GM12878 (cell line): ENCODE results near the gene HCK. TPM values are rescaled to one million over a fixed set of nuclear protein-coding genes. Genes with fewer than 3 reads are reported as not detected.

Experiments
- ATAC-seq: fragments of 200-7000 bp; cut with Tn5 transposase; 3 replicates; pipeline ENCODE4 v1.9.1; 2020; ENCODE audit warnings: mild to moderate bottlenecking, moderate library complexity
- BruUV-seq: library from RNA; stranded (reverse); fragments of 400-500 nt; replicated peaks from 2 replicates; lab custom pipeline; 2021; lab: Mats Ljungman, UMichigan
- CTCF ChIA-PET: fragments of 300-600 bp; sonication (Branson Sonifier 250); formaldehyde crosslinking; extraction: SDS; loops from one replicate; lab custom pipeline; 2021; ENCODE audit warnings: inconsistent platforms; lab: Yijun Ruan, JAX
- POLR2A ChIA-PET: fragments of 350-600 bp; formaldehyde crosslinking; extraction: SDS; loops from one replicate; lab custom pipeline; 2021; ENCODE audit warnings: inconsistent platforms; lab: Charles Lee
- RAD21 ChIA-PET: fragments of 300-600 bp; sonication (Branson Sonifier 250); formaldehyde crosslinking; loops from one replicate; lab custom pipeline; 2023; ENCODE audit warnings: antibody characterized with exemption; ENCODE audit not compliant: unreplicated experiment; lab: Charles Lee
- SMC1A ChIA-PET: fragments of 300-600 bp; sonication (Branson Sonifier 250); formaldehyde crosslinking; loops from one replicate; lab custom pipeline; 2023; ENCODE audit not compliant: unreplicated experiment, uncharacterized antibody; lab: Charles Lee
- DNase-seq: peaks from one replicate; pipeline ENCODE4 v3.0.0-alpha.2; 2011; ENCODE audit warnings: low read depth, low spot score
- FAIRE-seq: peaks from 3 replicates; lab custom pipeline; 2011; peaks lifted over from hg19 to GRCh38; lab: Jason Lieb, UNC
- H2AFZ ChIP-seq: 2 replicates; pipeline ENCODE4 v1.6.0; 2011; ENCODE audit warnings: low read depth, low read length, control low read depth; ENCODE audit not compliant: control insufficient read depth
- H3K27ac ChIP-seq: 2 replicates; pipeline ENCODE4 v1.5.1; 2011; ENCODE audit warnings: control low read depth; ENCODE audit not compliant: control insufficient read depth, insufficient read depth
- H3K27me3 ChIP-seq, 2 experiments: replicated peaks in 1 of 2; 2 replicates each; pipeline versions ENCODE4 v1.6.0 to v1.6.1; 2011; ENCODE audit warnings: low read length in 1 of 2; ENCODE audit not compliant: control insufficient read depth in 2 of 2, insufficient read depth in 2 of 2
- H3K36me3 ChIP-seq, 2 experiments: 2 replicates each; pipeline ENCODE4 v1.5.1; 2011; ENCODE audit warnings: low read length in 1 of 2; ENCODE audit not compliant: control insufficient read depth in 2 of 2, insufficient read depth in 2 of 2
- H3K4me1 ChIP-seq: 2 replicates; pipeline ENCODE4 v1.6.1; 2011; ENCODE audit warnings: mild to moderate bottlenecking, low read length, moderate library complexity, mixed read lengths; ENCODE audit not compliant: control insufficient read depth, insufficient read depth
- H3K4me2 ChIP-seq: 2 replicates; pipeline ENCODE4 v1.6.0; 2011; ENCODE audit warnings: control low read depth; ENCODE audit not compliant: control insufficient read depth, insufficient read depth
- H3K4me3 ChIP-seq: fragments of 200-600 bp; sonication (generic); 2 replicates; pipeline ENCODE4 v1.5.1; 2016
- H3K79me2 ChIP-seq: 2 replicates; pipeline ENCODE4 v1.6.0; 2011; ENCODE audit warnings: low read length; ENCODE audit not compliant: control insufficient read depth, insufficient read depth
- H3K9ac ChIP-seq: 2 replicates; pipeline ENCODE4 v1.8.0; 2011; ENCODE audit warnings: low read length, control low read depth, mixed read lengths; ENCODE audit not compliant: control insufficient read depth, insufficient read depth
- H3K9me3 ChIP-seq: replicated peaks from 3 replicates; pipeline ENCODE4 v1.5.1; 2011; ENCODE audit warnings: mild to moderate bottlenecking, low read length; ENCODE audit not compliant: control insufficient read depth, insufficient read depth
- H4K20me1 ChIP-seq: 2 replicates; pipeline ENCODE4 v1.6.0; 2011; ENCODE audit not compliant: control insufficient read depth, insufficient read depth
- CREB1 ChIP-seq: IDR thresholded peaks from 2 replicates; pipeline ENCODE4 v1.6.1; 2012; ENCODE audit warnings: low read depth, mild to moderate bottlenecking, inconsistent platforms
- FOXM1 ChIP-seq: IDR thresholded peaks from 2 replicates; pipeline ENCODE4 v1.6.1; 2012; ENCODE audit warnings: low read depth, mild to moderate bottlenecking, inconsistent platforms, low read length, moderate library complexity
- GATAD2B ChIP-seq: fragments of 450-650 bp; conservative IDR thresholded peaks from 2 replicates; pipeline ENCODE4 v1.6.1; 2017; ENCODE audit warnings: low read depth, mild to moderate bottlenecking, moderate library complexity
- MTA2 ChIP-seq: fragments of 450-650 bp; IDR thresholded peaks from 2 replicates; pipeline ENCODE4 v1.6.1; 2016; ENCODE audit warnings: low read depth, mild to moderate bottlenecking, moderate library complexity
- NBN ChIP-seq: fragments of 450-650 bp; IDR thresholded peaks from 2 replicates; pipeline ENCODE4 v1.6.1; 2016
- WGBS: methylation state at CpG from one replicate; pipeline ENCODE4 v1.1.6; 2016; ENCODE audit warnings: low lambda C conversion rate; ENCODE audit not compliant: insufficient replicate concordance, insufficient coverage; ENCODE audit errors: missing lambda C conversion rate; 5-methylcytosine and 5-hydroxymethylcytosine counted together
- in situ Hi-C: fragments of 300-500 bp; cut with MboI; formaldehyde crosslinking; loops from 9 replicates; pipeline ENCODE4 v1.14.3; 2018; ENCODE audit warnings: mixed read lengths
- intact Hi-C: fragments of 100-400 bp; cut with micrococcal nuclease; formaldehyde crosslinking; loops from one replicate; pipeline ENCODE4 v1.14.2; 2022; ENCODE audit not compliant: unreplicated experiment
- polyA plus RNA-seq, 11 experiments: library from polyadenylated mRNA; depleted of rRNA in 4 of 11; unstranded in 6 of 11; stranded (reverse) in 5 of 11; fragments of >200 nt; fragmentation: Nextera tagmentation in 4 of 11; fragmentation: Illumina TruSeq in 1 of 11; extraction: Ambion mirVana in 4 of 11; extraction: Trizol in 1 of 11; gene quantifications; 1 replicate in 1 of 11; 2 replicates in 10 of 11; pipeline versions ENCODE4 v1.2.1 to v1.2.3, GENCODE V29; 2011 to 2016; ENCODE audit warnings: inconsistent platforms in 2 of 11, missing spikeins in 2 of 11, low read depth in 1 of 11
- total RNA-seq, 4 experiments: library from RNA; depleted of rRNA in 3 of 4; stranded (reverse); fragments of >200 nt in 3 of 4; fragmentation: Illumina TruSeq in 1 of 4; extraction: Trizol in 1 of 4; gene quantifications; 2 replicates each; pipeline versions ENCODE4 v1.2.1 to v1.2.3, GENCODE V29; 2013 to 2021
- TF ChIP-seq, protein P1 (sequence below): fragments of 450-650 bp; IDR thresholded peaks from 2 replicates; pipeline ENCODE4 v1.6.1; 2017; ENCODE audit warnings: low read depth, mild to moderate bottlenecking, moderate library complexity

HCK gene
- total and polyA plus RNA-seq, 10 of the 15 experiments (the other 5 are each of a cell fraction or from before 2014, with no cell fraction given), result 1.3 to 30.3 (median 18.5) TPM

DNA sequence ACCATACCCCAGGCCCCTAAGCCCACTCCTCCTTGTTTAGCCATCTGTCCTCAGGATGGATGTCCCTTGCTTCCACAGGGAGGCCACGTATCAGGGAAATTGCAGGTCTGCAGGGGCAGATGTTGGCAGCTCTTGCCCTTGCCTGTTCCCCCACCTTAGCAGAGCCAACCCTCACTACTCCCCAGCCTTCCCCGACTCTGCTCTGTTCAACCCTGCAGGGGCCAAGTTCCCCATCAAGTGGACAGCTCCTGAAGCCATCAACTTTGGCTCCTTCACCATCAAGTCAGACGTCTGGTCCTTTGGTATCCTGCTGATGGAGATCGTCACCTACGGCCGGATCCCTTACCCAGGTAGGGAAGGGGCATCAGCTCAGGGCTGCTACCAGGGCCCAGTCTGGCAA is 46.7 kb downstream of the HCK start:
- no peak for DNase-seq
- ChIA-PET POLR2A (no interaction called here), CTCF (interaction anchor here (1.0 kb wide), 1 partner anchor 9 kb away, joined by 3 read pairs; no protein-coding TSS in a partner anchor), SMC1A (interaction anchor here (0.8 kb wide), 1 partner anchor 64 kb away, joined by 4 read pairs; no protein-coding TSS in a partner anchor), RAD21 (interaction anchor here (0.8 kb wide), 1 partner anchor 30 kb away, joined by 3 read pairs; no protein-coding TSS in a partner anchor)
- Histone ChIP-seq H2AFZ (no peak overlapping the region), H3K27ac (no peak overlapping the region), H4K20me1 (no peaks in the 10 kb centered on the region), H3K79me2 (no peaks in the 10 kb centered on the region), H3K9me3 (no peaks in the 10 kb centered on the region), H3K4me3 (no peak overlapping the region), H3K27me3 (no peaks in the 10 kb centered on the region), H3K36me3 (no peaks in the 10 kb centered on the region), H3K4me1 (no peaks in the 10 kb centered on the region), H3K4me2 (no peak overlapping the region)
- in situ Hi-C loops (loop anchor here (10.0 kb wide), 1 partner anchor 244 kb away; no protein-coding TSS in a partner anchor), intact Hi-C loops (loop anchor here (10.0 kb wide), 1 partner anchor 144 kb away; the partner anchor contains the start of gene PDRG1)
- 67% methylated on average over 6 of the region's 6 CpGs for WGBS
- no peak for ATAC-seq
- no TSS peak for BruUV-seq
- TF ChIP-seq CREB1, result no peak
- TF ChIP-seq GATAD2B, result no peak
- TF ChIP-seq NBN, result no peak
- TF ChIP-seq, protein P1, sequence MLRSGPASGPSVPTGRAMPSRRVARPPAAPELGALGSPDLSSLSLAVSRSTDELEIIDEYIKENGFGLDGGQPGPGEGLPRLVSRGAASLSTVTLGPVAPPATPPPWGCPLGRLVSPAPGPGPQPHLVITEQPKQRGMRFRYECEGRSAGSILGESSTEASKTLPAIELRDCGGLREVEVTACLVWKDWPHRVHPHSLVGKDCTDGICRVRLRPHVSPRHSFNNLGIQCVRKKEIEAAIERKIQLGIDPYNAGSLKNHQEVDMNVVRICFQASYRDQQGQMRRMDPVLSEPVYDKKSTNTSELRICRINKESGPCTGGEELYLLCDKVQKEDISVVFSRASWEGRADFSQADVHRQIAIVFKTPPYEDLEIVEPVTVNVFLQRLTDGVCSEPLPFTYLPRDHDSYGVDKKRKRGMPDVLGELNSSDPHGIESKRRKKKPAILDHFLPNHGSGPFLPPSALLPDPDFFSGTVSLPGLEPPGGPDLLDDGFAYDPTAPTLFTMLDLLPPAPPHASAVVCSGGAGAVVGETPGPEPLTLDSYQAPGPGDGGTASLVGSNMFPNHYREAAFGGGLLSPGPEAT, result no peak
- no peak for TF ChIP-seq MTA2
- TF ChIP-seq FOXM1, result no peak
- TF ChIP-seq, all 136 proteins: peak for 0
- no peak for FAIRE-seq
- H3K9ac ChIP-seq, result no peak overlapping the region
